Heart left ventricle (tissue), 16 donors: ENCODE results near the gene SMTNL2. TPM values are rescaled to one million over a fixed set of nuclear protein-coding genes. Genes with fewer than 3 reads are reported as not detected.

Experiments used
- ATAC-seq, 4 donors: fragments of 200-7000 bp; cut with Tn5 transposase; one replicate each; pipeline ENCODE4 v1.9.1; 2020 to 2022; ENCODE audit warnings: moderate library complexity in 4 of 4, mild to moderate bottlenecking in 3 of 4, moderate number of reproducible peaks in 1 of 4
- DNase-seq, 5 donors: peaks; one replicate each; pipeline ENCODE4 v3.0.0-alpha.2; 2020
- H3K27ac ChIP-seq, 12 donors: fragments of 200-600 bp; sonication (generic) in 4 of 12; one replicate each; pipeline versions ENCODE4 v1.5.0 to v1.8.0; 2016 to 2022; ENCODE audit warnings: mild to moderate bottlenecking in 2 of 12
- H3K27me3 ChIP-seq, 9 donors: fragments of 200-600 bp; sonication (generic) in 2 of 9; one replicate each; pipeline versions ENCODE4 v1.5.1 to v1.8.0; 2016 to 2022; ENCODE audit warnings: mild to moderate bottlenecking in 3 of 9
- H3K36me3 ChIP-seq, 9 donors: fragments of 200-600 bp; sonication (generic) in 2 of 9; one replicate each; pipeline versions ENCODE4 v1.5.0 to v1.8.0; 2018 to 2022; ENCODE audit warnings: mild to moderate bottlenecking in 2 of 9
- H3K4me1 ChIP-seq, 12 donors: fragments of 200-600 bp; sonication (generic) in 4 of 12; one replicate each; pipeline versions ENCODE4 v1.5.0 to v1.8.0; 2016 to 2022; ENCODE audit warnings: mild to moderate bottlenecking in 3 of 12
- H3K4me3 ChIP-seq, 12 donors: fragments of 200-600 bp; sonication (generic) in 4 of 12; one replicate each; pipeline versions ENCODE4 v1.5.0 to v1.8.0; 2017 to 2022; ENCODE audit warnings: mild to moderate bottlenecking in 9 of 12, moderate library complexity in 4 of 12
- H3K9me3 ChIP-seq, 12 donors: fragments of 200-600 bp; sonication (generic) in 4 of 12; one replicate each; pipeline versions ENCODE4 v1.5.0 to v1.8.0; 2016 to 2022; ENCODE audit warnings: mild to moderate bottlenecking in 1 of 12
- POLR2A ChIP-seq, 2 donors: fragments of 450-650 bp; IDR thresholded peaks; one replicate each; pipeline ENCODE4 v1.6.1; 2017; ENCODE audit warnings: antibody characterized with exemption in 2 of 2, mild to moderate bottlenecking in 2 of 2, moderate library complexity in 2 of 2
- WGBS, 4 donors: extraction: QIAGEN DNeasy Blood & Tissue Kit in 2 of 4; methylation state at CpG; one replicate each; pipeline versions ENCODE4 v1.1.5 to v1.1.7; 2013 to 2018; 5-methylcytosine and 5-hydroxymethylcytosine counted together
- intact Hi-C, 10 donors: fragments of 100-400 bp; cut with DNase I; formaldehyde crosslinking; loops; one replicate each; pipeline versions ENCODE4 v1.11.1 to v1.14.2; 2022
- polyA plus RNA-seq, 2 donors: library from polyadenylated mRNA; stranded (reverse); fragments of 200-250 nt; gene quantifications; one replicate each; pipeline ENCODE4 v1.2.3, GENCODE V29; 2013
- total RNA-seq, 9 donors: library from RNA; depleted of rRNA in 2 of 9; stranded (reverse); fragments of >200 nt in 2 of 9; fragmentation: NEBNext Ultra II Directional in 3 of 9; extraction: Animal tissue kit (Norgen Biotek cat#: 25700) in 3 of 9; gene quantifications; one replicate each; pipeline versions ENCODE4 v1.1.0 to v1.2.4, GENCODE V29; 2016 to 2023
- TF ChIP-seq, protein P1 (sequence below), 12 donors: fragments of 200-600 bp; sonication (generic) in 4 of 12; IDR thresholded peaks; one replicate each; pipeline versions ENCODE4 v1.5.0 to v1.8.0; 2018 to 2022; ENCODE audit warnings: antibody characterized with exemption in 12 of 12, mild to moderate bottlenecking in 5 of 12
- donor health status: ischemic (EF 13 %, LVEDD 7.1; RV severe dilation, severe dysfunction).
- donor health status: healthy with polysubstance abuse.
- donor health status: DM: no; HTN: yes; CAD: no.
- donor health status: DM: no; HTN: no; CAD: no.
- donor health status: ischemic (EF 25% LVEDD 6.9; RV normal size, moderate dysfunction).
- donor health status: ischemic (EF 25% LVEDD 5.7; RV mildly dilated, moderate dysfunction).
- donor health status: healthy.
- donor health status: DM: yes; HTN: yes; CAD: no.
- donor health status: ischemic (EF 35%, LVEDD 5.7; RV mildly dilated, moderate dysfunction).
- donor health status: nonischemic (EF 11% LVEDD 7.7; RV severe dilation, severe dysfunction).
- donor health status: DM: yes; HTN: yes; CAD: no.
- donor health status: PGD.
- donor health status: ischemic (EF 29% LVEDD 5.4; RV normal size, mild dysfunction).
- donor health status: nonischemic (EF 23%, LVEDD 6.1; RV moderate dilation, normal function).

The SMTNL2 gene
- total and polyA plus RNA-seq, 11 donors = 2.1 to 47.5 (median 15.6) TPM

DNA sequence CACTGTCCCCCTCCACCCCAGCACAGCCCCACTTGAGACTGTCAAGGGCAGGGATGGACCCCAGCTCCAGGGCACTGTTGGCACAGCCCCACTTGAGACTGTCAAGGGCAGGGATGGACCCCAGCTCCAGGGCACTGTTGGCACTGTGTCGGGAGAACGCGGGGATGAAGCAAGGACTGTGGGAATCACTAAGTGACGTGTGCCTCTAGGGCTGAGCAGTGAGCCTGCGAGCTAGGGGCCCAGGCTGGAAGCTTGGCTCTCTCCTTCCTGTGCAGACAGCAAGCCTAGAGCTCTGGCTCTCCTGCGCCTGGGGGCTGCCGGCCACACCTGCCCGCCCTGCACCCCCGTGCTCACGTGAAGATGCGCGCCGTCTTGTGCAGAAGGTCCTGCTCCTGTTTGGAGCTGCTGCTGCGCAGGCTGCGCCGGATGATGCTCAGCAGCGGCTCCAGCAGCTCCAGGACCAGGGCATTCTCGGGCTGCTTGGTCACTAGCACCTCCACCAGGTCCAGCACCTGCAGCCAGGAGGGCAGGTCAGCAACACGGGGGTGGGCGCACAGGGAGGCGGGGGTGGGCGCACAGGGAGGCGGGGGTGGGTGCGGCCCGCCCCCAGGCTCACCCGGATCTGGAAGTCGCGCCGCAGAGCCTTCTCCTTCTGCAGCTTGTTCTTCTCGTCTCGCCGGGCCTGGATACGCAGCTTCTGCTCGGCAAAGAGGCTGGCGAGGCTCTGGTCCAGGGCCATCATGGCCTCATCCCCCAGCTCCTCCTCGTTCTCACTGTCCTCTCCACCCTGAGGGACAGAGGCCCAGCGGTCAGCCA is 40.0 kb upstream of the SMTNL2 start:
- intact Hi-C loops = loop anchor here in 4 of 10 donors (5.0 to 10.0 kb wide), 2 partner anchors 120 to 122 kb away; no protein-coding TSS in a partner anchor
- WGBS, 4 donors = 88 to 95% (median 92%) methylated on average over 19 to 37 of the region's 37 CpGs

DNA sequence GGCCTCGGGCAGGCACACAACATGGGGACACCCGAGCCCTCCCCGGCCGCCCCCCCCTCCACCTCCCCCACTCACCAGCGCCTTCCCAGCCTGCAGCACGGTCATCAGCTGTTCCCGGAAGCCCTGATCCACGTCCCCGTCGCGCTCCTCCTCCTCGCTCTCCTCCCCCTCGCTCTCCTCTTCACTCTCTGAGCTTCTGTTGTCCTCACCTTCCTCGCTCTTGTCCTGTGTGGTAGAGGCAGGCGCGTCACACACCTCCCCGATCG is 39.4 kb upstream of the SMTNL2 start:
- intact Hi-C loops = loop anchor here in 4 of 10 donors (5.0 to 10.0 kb wide), 2 partner anchors 120 to 123 kb away; no protein-coding TSS in a partner anchor
- no peak for DNase-seq
- no peak for ATAC-seq

More for the DNA sequence above, 40.0 kb upstream of the SMTNL2 start:
- Histone ChIP-seq H3K4me1 (peaks cover 0 to 28% (median 13%) of the 10 kb centered on the region in 12 donors), H3K27me3 (no peaks in the 10 kb centered on the region), H3K27ac (no peak overlapping the region), H3K4me3 (no peak overlapping the region), H3K9me3 (no peaks in the 10 kb centered on the region), H3K36me3 (peaks cover 0 to 91% (median 78%) of the 10 kb centered on the region in 9 donors)
- TF ChIP-seq, protein P1, sequence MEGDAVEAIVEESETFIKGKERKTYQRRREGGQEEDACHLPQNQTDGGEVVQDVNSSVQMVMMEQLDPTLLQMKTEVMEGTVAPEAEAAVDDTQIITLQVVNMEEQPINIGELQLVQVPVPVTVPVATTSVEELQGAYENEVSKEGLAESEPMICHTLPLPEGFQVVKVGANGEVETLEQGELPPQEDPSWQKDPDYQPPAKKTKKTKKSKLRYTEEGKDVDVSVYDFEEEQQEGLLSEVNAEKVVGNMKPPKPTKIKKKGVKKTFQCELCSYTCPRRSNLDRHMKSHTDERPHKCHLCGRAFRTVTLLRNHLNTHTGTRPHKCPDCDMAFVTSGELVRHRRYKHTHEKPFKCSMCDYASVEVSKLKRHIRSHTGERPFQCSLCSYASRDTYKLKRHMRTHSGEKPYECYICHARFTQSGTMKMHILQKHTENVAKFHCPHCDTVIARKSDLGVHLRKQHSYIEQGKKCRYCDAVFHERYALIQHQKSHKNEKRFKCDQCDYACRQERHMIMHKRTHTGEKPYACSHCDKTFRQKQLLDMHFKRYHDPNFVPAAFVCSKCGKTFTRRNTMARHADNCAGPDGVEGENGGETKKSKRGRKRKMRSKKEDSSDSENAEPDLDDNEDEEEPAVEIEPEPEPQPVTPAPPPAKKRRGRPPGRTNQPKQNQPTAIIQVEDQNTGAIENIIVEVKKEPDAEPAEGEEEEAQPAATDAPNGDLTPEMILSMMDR (IDR thresholded peaks at IDR 0.05) = no peak
- no peak for TF ChIP-seq POLR2A (IDR thresholded peaks at IDR 0.05)
- DNase-seq (peak in 2 of 5 donors; percentile 23 to 28), ATAC-seq (no peak)

DNA sequence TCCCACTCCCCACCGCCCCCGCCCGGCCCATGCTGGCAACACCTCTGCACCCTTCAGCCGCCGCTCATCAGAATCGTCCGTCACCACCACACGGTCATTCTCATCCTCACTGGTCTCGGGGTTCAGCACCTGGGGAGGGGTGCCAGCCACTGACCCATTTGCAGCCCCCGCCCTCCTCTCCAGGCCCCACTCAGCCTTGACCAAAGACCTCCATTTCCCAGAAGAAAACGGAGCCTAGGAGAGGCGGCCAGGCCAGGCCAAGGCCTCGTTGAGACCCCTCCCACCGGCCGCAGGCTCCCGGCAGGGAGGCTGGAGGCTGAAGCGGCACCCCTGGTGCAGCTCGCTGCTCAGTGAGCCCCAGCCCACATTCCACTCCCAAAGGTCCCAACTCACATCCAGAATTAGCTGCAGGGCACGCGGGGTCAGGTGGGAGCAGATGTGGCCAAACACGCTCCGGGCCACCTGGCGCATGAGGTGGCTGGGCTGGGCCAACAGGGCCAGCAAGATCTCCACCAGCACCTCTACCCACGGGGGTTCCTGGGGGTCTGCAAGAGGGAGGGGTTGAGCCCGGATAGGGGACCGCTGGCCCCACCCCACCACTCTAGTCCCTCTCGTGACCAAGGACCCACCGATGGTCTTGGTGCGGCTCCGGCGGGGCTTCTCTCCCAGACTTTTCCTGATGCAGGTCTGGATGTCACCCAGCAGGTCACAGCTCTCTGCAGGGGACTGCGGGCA is 38.9 kb upstream of the SMTNL2 start:
- intact Hi-C loops = loop anchor here in 1 of 10 donors (10.0 kb wide), 1 partner anchor 121 kb away; no protein-coding TSS in a partner anchor
- H3K27me3 ChIP-seq = no peaks in the 10 kb centered on the region
- no peak overlapping the region for H3K4me3 ChIP-seq
- H3K4me1 ChIP-seq = peaks cover 0 to 18% (median 9%) of the 10 kb centered on the region in 12 donors
- DNase-seq (peak in 2 of 5 donors; percentile 18 to 25), ATAC-seq (no peak)
- H3K9me3 ChIP-seq = no peaks in the 10 kb centered on the region
- TF ChIP-seq, protein P1 (IDR thresholded peaks at IDR 0.05) = no peak
- TF ChIP-seq POLR2A (IDR thresholded peaks at IDR 0.05) = no peak
- peaks cover 0 to 91% (median 81%) of the 10 kb centered on the region in 9 donors for H3K36me3 ChIP-seq
- H3K27ac ChIP-seq = no peak overlapping the region
- WGBS, 4 donors = 89 to 93% (median 92%) methylated on average over 29 to 32 of the region's 32 CpGs

More for the DNA sequence above, 39.4 kb upstream of the SMTNL2 start:
- Histone ChIP-seq H3K4me3 (no peak overlapping the region), H3K9me3 (no peaks in the 10 kb centered on the region), H3K36me3 (peaks cover 0 to 91% (median 78%) of the 10 kb centered on the region in 9 donors), H3K27ac (no peak overlapping the region), H3K27me3 (no peaks in the 10 kb centered on the region), H3K4me1 (peaks cover 0 to 23% (median 12%) of the 10 kb centered on the region in 12 donors)
- WGBS, 4 donors = 87 to 90% (median 89%) methylated on average over 18 of the region's 18 CpGs
- TF ChIP-seq POLR2A (IDR thresholded peaks at IDR 0.05) = no peak
- TF ChIP-seq, protein P1 (IDR thresholded peaks at IDR 0.05) = no peak
